ENCODE data around the gene PORCN.

- TF ChIP-seq CTCF (IDR thresholded peaks at IDR 0.05) (no peak), POLR2A (IDR thresholded peaks at IDR 0.05) (no peak)
Observed at GRCh38 chrX:48492293-48492910, 16.4 kb upstream of the PORCN start.
